ENCODE data around the gene SLC25A28. TPM values are rescaled to one million over a fixed set of nuclear protein-coding genes. Genes with fewer than 3 reads are reported as not detected.

The SLC25A28 gene
- total RNA-seq, 2 experiments from 2014 or later = 31.6 to 36.3 TPM

- Histone ChIP-seq H3K79me2 (ENCODE audit: insufficient read depth, low read depth, low read length) (no peaks in the 10 kb centered on the region), H3K9me2 (ENCODE audit: insufficient read depth, low read length) (no peaks in the 10 kb centered on the region), H4K20me1 (ENCODE audit: insufficient read depth, low read length) (no peaks in the 10 kb centered on the region), H3K4me2 (ENCODE audit: low read length) (no peak overlapping the region), H2AFZ (ENCODE audit: low read length) (no peak overlapping the region), H3K4me1 (ENCODE audit: insufficient read depth, low read length, poor library complexity, severe bottlenecking) (no peaks in the 10 kb centered on the region), H3K36me3 (ENCODE audit: insufficient read depth, low read length) (no peaks in the 10 kb centered on the region), H3K9me3 (ENCODE audit: low read length) (no peaks in the 10 kb centered on the region), H3K4me3 (ENCODE audit: low read depth, low read length, poor library complexity, severe bottlenecking) (no peak overlapping the region), H3K27ac (ENCODE audit: low read depth, low read length, poor library complexity, severe bottlenecking) (no peak overlapping the region)
- CTCF ChIA-PET (ENCODE audit: unreplicated experiment) = no interaction called here
- no peak for TF ChIP-seq CTCF (conservative IDR thresholded peaks at IDR 0.05; ENCODE audit: low read length)
- no peak for TF ChIP-seq EZH2phosphoT487 (IDR thresholded peaks at IDR 0.05; ENCODE audit: borderline replicate concordance, low read depth, low read length)
- POLR2A ChIA-PET = interaction anchor here (0.7 kb wide), 2 partner anchors 12 to 1631 kb away, joined by 3 to 4 read pairs; no protein-coding TSS in a partner anchor
- DNase-seq (ENCODE audit: low spot score) = no peak
- no TSS peak for BruUV-seq (replicated peaks)
- intact Hi-C loops (cut with micrococcal nuclease; ENCODE audit: unreplicated experiment) = no loop called here
Measured at GRCh38 chr10:99593312-99593711, 26.9 kb downstream of the SLC25A28 start.

GRCh38 chr10:99590799-99591198 is 29.4 kb downstream of the SLC25A28 start:
- ChIA-PET POLR2A (interaction anchor here (0.7 to 1.4 kb wide), 3 partner anchors 8 to 180 kb away, joined by 3 to 5 read pairs (median 4); no protein-coding TSS in a partner anchor), CTCF (ENCODE audit: unreplicated experiment) (no interaction called here)
- Histone ChIP-seq H3K27ac (ENCODE audit: low read depth, low read length, poor library complexity, severe bottlenecking) (no peak overlapping the region), H2AFZ (ENCODE audit: low read length) (no peak overlapping the region), H3K79me2 (ENCODE audit: insufficient read depth, low read depth, low read length) (no peaks in the 10 kb centered on the region), H3K4me3 (ENCODE audit: low read depth, low read length, poor library complexity, severe bottlenecking) (no peak overlapping the region), H3K4me1 (ENCODE audit: insufficient read depth, low read length, poor library complexity, severe bottlenecking) (no peaks in the 10 kb centered on the region), H3K9me3 (ENCODE audit: low read length) (no peaks in the 10 kb centered on the region), H4K20me1 (ENCODE audit: insufficient read depth, low read length) (no peaks in the 10 kb centered on the region), H3K9me2 (ENCODE audit: insufficient read depth, low read length) (no peaks in the 10 kb centered on the region), H3K36me3 (ENCODE audit: insufficient read depth, low read length) (no peaks in the 10 kb centered on the region), H3K4me2 (ENCODE audit: low read length) (no peak overlapping the region)
- intact Hi-C loops (cut with micrococcal nuclease; ENCODE audit: unreplicated experiment) = no loop called here
- TF ChIP-seq CTCF (conservative IDR thresholded peaks at IDR 0.05; ENCODE audit: low read length) (no peak), EZH2phosphoT487 (IDR thresholded peaks at IDR 0.05; ENCODE audit: borderline replicate concordance, low read depth, low read length) (no peak)
- BruUV-seq (replicated peaks) = no TSS peak
- DNase-seq (ENCODE audit: low spot score) = no peak

GRCh38 chr10:99583687-99584086 is 36.6 kb downstream of the SLC25A28 start:
- ChIA-PET POLR2A (no interaction called here), CTCF (ENCODE audit: unreplicated experiment) (no interaction called here)
- Histone ChIP-seq H3K4me1 (ENCODE audit: insufficient read depth, low read length, poor library complexity, severe bottlenecking) (no peaks in the 10 kb centered on the region), H3K4me2 (ENCODE audit: low read length) (no peak overlapping the region), H3K4me3 (ENCODE audit: low read depth, low read length, poor library complexity, severe bottlenecking) (no peak overlapping the region), H3K79me2 (ENCODE audit: insufficient read depth, low read depth, low read length) (no peaks in the 10 kb centered on the region), H4K20me1 (ENCODE audit: insufficient read depth, low read length) (no peaks in the 10 kb centered on the region), H2AFZ (ENCODE audit: low read length) (no peak overlapping the region), H3K27ac (ENCODE audit: low read depth, low read length, poor library complexity, severe bottlenecking) (no peak overlapping the region), H3K9me3 (ENCODE audit: low read length) (no peaks in the 10 kb centered on the region), H3K9me2 (ENCODE audit: insufficient read depth, low read length) (no peaks in the 10 kb centered on the region), H3K36me3 (ENCODE audit: insufficient read depth, low read length) (no peaks in the 10 kb centered on the region)
- no peak for DNase-seq (ENCODE audit: low spot score)
- no TSS peak for BruUV-seq (replicated peaks)
- no peak for TF ChIP-seq EZH2phosphoT487 (IDR thresholded peaks at IDR 0.05; ENCODE audit: borderline replicate concordance, low read depth, low read length)
- TF ChIP-seq CTCF (conservative IDR thresholded peaks at IDR 0.05; ENCODE audit: low read length) = no peak
- intact Hi-C loops (cut with micrococcal nuclease; ENCODE audit: unreplicated experiment) = no loop called here

Data from OCI-LY7 (cell line).